CD4-positive, CD25-positive, alpha-beta regulatory T cell (primary cell): ENCODE data around the gene CNTNAP2. TPM values are rescaled to one million over a fixed set of nuclear protein-coding genes. Genes with fewer than 3 reads are reported as not detected.

Experiments
- ATAC-seq, 2 donors: fragments of 150-1000 bp; cut with Tn5 transposase; one replicate each; pipeline ENCODE4 v1.10.0; 2021; ENCODE audit warnings: low read depth in 2 of 2, moderate number of reproducible peaks in 2 of 2, moderate library complexity in 1 of 2
- DNase-seq, 3 donors: peaks; one replicate each; pipeline versions ENCODE4 v3.0.0 to v3.0.0-alpha.2; 2012 to 2022; ENCODE audit warnings: mixed read lengths in 1 of 3
- H3K27ac ChIP-seq: one replicate; pipeline ENCODE4 v1.7.0; 2013; ENCODE audit warnings: mild to moderate bottlenecking, low read length; ENCODE audit not compliant: insufficient read depth, poor library complexity, severe bottlenecking
- H3K27me3 ChIP-seq: one replicate; pipeline ENCODE4 v1.7.0; 2013; ENCODE audit warnings: low read length; ENCODE audit not compliant: control insufficient read depth, insufficient read depth
- H3K36me3 ChIP-seq: one replicate; pipeline ENCODE4 v1.7.0; 2013; ENCODE audit warnings: mild to moderate bottlenecking, low read length, moderate library complexity; ENCODE audit not compliant: control insufficient read depth, insufficient read depth
- H3K4me1 ChIP-seq: 2 replicates; pipeline ENCODE4 v1.7.0; 2013; ENCODE audit warnings: mild to moderate bottlenecking, low read length; ENCODE audit not compliant: insufficient read depth, control insufficient read depth, poor library complexity, severe bottlenecking
- H3K4me3 ChIP-seq: one replicate; pipeline ENCODE4 v1.7.0; 2013; ENCODE audit warnings: low read depth, mild to moderate bottlenecking, low read length, moderate library complexity
- H3K9me3 ChIP-seq, 2 experiments: 1 replicate in 1 of 2; 2 replicates in 1 of 2; pipeline ENCODE4 v1.7.0; 2013; ENCODE audit warnings: low read length in 2 of 2, mild to moderate bottlenecking in 1 of 2, moderate library complexity in 1 of 2; ENCODE audit not compliant: control insufficient read depth in 2 of 2
- H3K27ac Mint-ChIP-seq, 3 donors: one replicate each; pipeline ENCODE4 v1.8.0; 2020 to 2022; ENCODE audit warnings: mild to moderate bottlenecking in 3 of 3, mixed read lengths in 3 of 3, moderate library complexity in 2 of 3
- H3K27me3 Mint-ChIP-seq: one replicate; pipeline ENCODE4 v1.8.0; 2022; ENCODE audit warnings: mild to moderate bottlenecking, mixed read lengths
- H3K36me3 Mint-ChIP-seq: one replicate; pipeline ENCODE4 v1.8.0; 2020; ENCODE audit warnings: mixed read lengths
- H3K4me1 Mint-ChIP-seq, 4 donors: one replicate each; pipeline ENCODE4 v1.8.0; 2020 to 2022; ENCODE audit warnings: mixed read lengths in 4 of 4, mild to moderate bottlenecking in 1 of 4
- H3K4me3 Mint-ChIP-seq, 4 donors: one replicate each; pipeline ENCODE4 v1.8.0; 2020 to 2022; ENCODE audit warnings: mild to moderate bottlenecking in 4 of 4, mixed read lengths in 4 of 4, moderate library complexity in 3 of 4
- H3K9me3 Mint-ChIP-seq, 7 donors: one replicate each; pipeline ENCODE4 v1.8.0; 2020 to 2022; ENCODE audit warnings: mixed read lengths in 7 of 7, mild to moderate bottlenecking in 3 of 7, moderate library complexity in 2 of 7
- polyA plus RNA-seq, 4 donors: library from polyadenylated mRNA; unstranded; fragments of 300-500 nt; fragmentation: Illumina TruSeq; gene quantifications; one replicate each; pipeline ENCODE4 v1.2.3, GENCODE V29; 2021
- total RNA-seq: library from RNA; stranded (reverse); gene quantifications from one replicate; pipeline ENCODE4 v1.2.3, GENCODE V29; 2022

Gene CNTNAP2
- total and polyA plus RNA-seq, 5 donors from 2014 or later: 0.02 to 0.15 TPM; not detected in 3

DNA sequence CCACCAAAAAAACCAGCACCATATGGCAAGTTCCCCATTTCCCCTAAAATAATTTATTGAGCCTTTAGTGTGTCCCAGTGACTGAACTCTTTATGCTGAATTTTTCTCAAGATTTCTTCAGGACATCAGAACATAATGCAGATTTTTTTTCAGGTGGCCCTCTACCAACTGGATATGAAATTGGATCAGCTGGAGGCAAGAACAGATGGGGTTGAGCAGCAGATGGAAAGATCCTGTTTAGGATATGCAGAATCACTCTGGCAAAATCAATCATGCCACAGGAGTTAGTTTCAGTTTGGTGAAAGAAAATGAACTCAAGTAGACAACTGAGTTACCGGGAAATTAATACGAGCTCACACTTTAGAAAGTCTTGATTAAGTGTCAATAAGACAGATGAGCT, 1712.4 kb downstream of the CNTNAP2 start:
- Mint-ChIP-seq H3K9me3 (peaks cover 0 to 6% (median 3%) of the 10 kb centered on the region in 7 donors), H3K4me3 (no peak overlapping the region), H3K27ac (no peak overlapping the region), H3K4me1 (no peaks in the 10 kb centered on the region), H3K36me3 (no peaks in the 10 kb centered on the region), H3K27me3 (no peaks in the 10 kb centered on the region)
- H3K4me3 ChIP-seq: no peak overlapping the region
- H3K9me3 ChIP-seq: no peaks in the 10 kb centered on the region
- no peaks in the 10 kb centered on the region for H3K4me1 ChIP-seq
- H3K27me3 ChIP-seq: no peaks in the 10 kb centered on the region
- no peak for DNase-seq
- no peak overlapping the region for H3K27ac ChIP-seq
- no peak for ATAC-seq
- no peaks in the 10 kb centered on the region for H3K36me3 ChIP-seq

GRCh38 chr7:147833557-147833956, 1717.0 kb downstream of the CNTNAP2 start:
- DNase-seq: no peak

GRCh38 chr7:147833970-147834369, 1717.4 kb downstream of the CNTNAP2 start:
- peaks cover 0 to 1% of the 10 kb centered on the region in 2 experiments for H3K9me3 ChIP-seq
- no peaks in the 10 kb centered on the region for H3K4me1 Mint-ChIP-seq
- ATAC-seq: no peak
- H3K4me3 Mint-ChIP-seq: no peak overlapping the region
- H3K4me3 ChIP-seq: no peak overlapping the region
- no peak overlapping the region for H3K27ac Mint-ChIP-seq
- no peaks in the 10 kb centered on the region for H3K27me3 ChIP-seq
- H3K36me3 ChIP-seq: no peaks in the 10 kb centered on the region
- no peak for DNase-seq
- peaks cover 0 to 16% (median 12%) of the 10 kb centered on the region in 7 donors for H3K9me3 Mint-ChIP-seq
- no peak overlapping the region for H3K27ac ChIP-seq
- H3K27me3 Mint-ChIP-seq: peaks cover 5% of the 10 kb centered on the region
- H3K36me3 Mint-ChIP-seq: no peaks in the 10 kb centered on the region
- H3K4me1 ChIP-seq: no peaks in the 10 kb centered on the region

More at GRCh38 chr7:147833557-147833956, 1717.0 kb downstream of the CNTNAP2 start:
- no peaks in the 10 kb centered on the region for H3K27me3 ChIP-seq
- no peaks in the 10 kb centered on the region for H3K4me1 ChIP-seq
- no peak overlapping the region for H3K4me3 Mint-ChIP-seq
- no peaks in the 10 kb centered on the region for H3K4me1 Mint-ChIP-seq
- H3K27ac ChIP-seq: no peak overlapping the region
- no peaks in the 10 kb centered on the region for H3K36me3 ChIP-seq
- H3K4me3 ChIP-seq: no peak overlapping the region
- H3K27me3 Mint-ChIP-seq: peaks cover 5% of the 10 kb centered on the region
- no peaks in the 10 kb centered on the region for H3K9me3 ChIP-seq
- no peak overlapping the region for H3K27ac Mint-ChIP-seq
- H3K36me3 Mint-ChIP-seq: no peaks in the 10 kb centered on the region
- peaks cover 0 to 13% (median 10%) of the 10 kb centered on the region in 7 donors for H3K9me3 Mint-ChIP-seq
- no peak for ATAC-seq

DNA sequence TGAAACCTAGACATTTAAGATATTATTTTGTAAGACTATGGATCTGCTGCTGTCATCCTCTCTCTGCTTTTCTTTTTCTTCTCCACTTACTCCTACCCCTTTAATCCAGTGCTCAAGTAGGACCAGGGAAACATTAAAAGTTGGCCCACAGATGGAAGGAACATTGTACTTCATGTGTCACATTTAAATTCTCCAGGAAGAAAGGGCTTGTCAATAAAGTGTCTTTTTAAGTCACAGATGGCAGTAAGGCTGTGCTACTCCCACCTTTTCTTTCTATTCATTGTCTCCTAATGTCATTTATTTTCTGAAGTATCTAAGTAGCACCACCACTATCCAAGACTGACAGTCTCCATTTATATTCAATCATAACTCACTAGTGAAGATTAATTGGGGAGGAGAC, 1736.2 kb downstream of the CNTNAP2 start:
- ATAC-seq (no peak), DNase-seq (no peak)
- peaks cover 0 to 9% (median 3%) of the 10 kb centered on the region in 7 donors for H3K9me3 Mint-ChIP-seq

DNA sequence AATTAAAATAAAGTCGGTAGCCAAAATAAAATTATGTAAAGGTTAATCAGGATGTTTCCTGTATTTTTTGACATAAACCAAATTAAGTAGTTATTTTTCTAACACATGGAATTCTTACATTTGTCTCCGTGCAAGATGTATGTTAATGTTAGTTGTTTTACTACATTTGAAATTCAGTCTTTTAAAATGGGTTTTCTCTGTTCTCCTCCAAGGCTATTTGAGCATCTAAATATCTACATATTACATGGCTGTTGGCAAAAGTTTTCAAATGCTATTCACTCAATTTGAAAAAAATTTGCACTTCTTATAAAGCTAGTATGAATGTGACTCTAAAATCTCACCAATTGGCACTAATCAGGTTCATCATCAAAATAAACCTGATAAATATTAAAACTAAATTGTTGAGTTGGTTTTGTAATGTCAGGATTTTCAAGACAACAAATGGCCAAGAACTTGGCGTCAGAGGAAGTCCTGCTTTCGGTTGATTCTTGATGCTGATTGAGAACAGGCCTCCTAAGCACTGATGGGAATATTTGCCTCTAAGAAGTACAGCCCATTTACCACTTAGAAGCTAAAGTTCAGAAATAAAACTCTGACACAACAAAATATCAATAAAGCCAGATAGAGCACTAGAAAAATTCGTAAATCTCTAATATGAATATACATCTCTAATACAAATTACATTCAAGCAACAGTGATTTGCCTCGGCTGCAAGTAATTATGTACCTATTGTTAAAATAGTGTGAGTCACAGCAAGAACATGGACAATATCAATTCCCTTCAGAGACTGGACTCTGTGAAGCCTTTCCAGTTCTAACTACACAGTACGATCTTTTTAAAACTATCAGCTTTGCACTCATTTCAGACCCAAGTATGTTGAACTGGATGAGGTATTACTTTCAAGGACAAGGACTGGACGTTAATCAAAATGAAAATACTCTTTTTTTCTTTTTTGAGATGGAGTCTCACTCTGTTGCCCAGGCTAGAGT, 1740.8 kb downstream of the CNTNAP2 start:
- no peak overlapping the region for H3K4me3 Mint-ChIP-seq

More for the DNA sequence above, 1736.2 kb downstream of the CNTNAP2 start:
- peaks cover 0 to 7% of the 10 kb centered on the region in 2 experiments for H3K9me3 ChIP-seq
- H3K4me1 ChIP-seq: no peaks in the 10 kb centered on the region
- H3K27ac ChIP-seq: no peak overlapping the region
- Mint-ChIP-seq H3K27ac (no peak overlapping the region), H3K4me1 (no peaks in the 10 kb centered on the region), H3K27me3 (no peaks in the 10 kb centered on the region), H3K36me3 (no peaks in the 10 kb centered on the region), H3K4me3 (no peak overlapping the region)
- H3K4me3 ChIP-seq: no peak overlapping the region
- no peaks in the 10 kb centered on the region for H3K27me3 ChIP-seq
- H3K36me3 ChIP-seq: no peaks in the 10 kb centered on the region

GRCh38 chr7:147858421-147858820, 1741.8 kb downstream of the CNTNAP2 start:
- no peaks in the 10 kb centered on the region for H3K36me3 Mint-ChIP-seq
- H3K4me3 Mint-ChIP-seq: no peak overlapping the region
- no peaks in the 10 kb centered on the region for H3K27me3 Mint-ChIP-seq
- H3K4me1 Mint-ChIP-seq: no peaks in the 10 kb centered on the region
- Histone ChIP-seq H3K27me3 (no peaks in the 10 kb centered on the region), H3K27ac (no peak overlapping the region), H3K36me3 (no peaks in the 10 kb centered on the region), H3K9me3 (no peaks in the 10 kb centered on the region), H3K4me3 (no peak overlapping the region), H3K4me1 (no peaks in the 10 kb centered on the region)
- DNase-seq (no peak), ATAC-seq (no peak)
- peaks cover 0 to 12% (median 4%) of the 10 kb centered on the region in 7 donors for H3K9me3 Mint-ChIP-seq
- H3K27ac Mint-ChIP-seq: no peak overlapping the region

More for the DNA sequence above, 1740.8 kb downstream of the CNTNAP2 start:
- ATAC-seq (no peak), DNase-seq (no peak)
- no peak overlapping the region for H3K4me3 ChIP-seq
- Mint-ChIP-seq H3K27ac (no peak overlapping the region), H3K4me1 (no peaks in the 10 kb centered on the region), H3K9me3 (peaks cover 0 to 8% (median 4%) of the 10 kb centered on the region in 7 donors), H3K27me3 (no peaks in the 10 kb centered on the region), H3K36me3 (no peaks in the 10 kb centered on the region)
- no peaks in the 10 kb centered on the region for H3K4me1 ChIP-seq
- H3K9me3 ChIP-seq: no peaks in the 10 kb centered on the region
- H3K27me3 ChIP-seq: no peaks in the 10 kb centered on the region
- no peak overlapping the region for H3K27ac ChIP-seq
- no peaks in the 10 kb centered on the region for H3K36me3 ChIP-seq

- H3K36me3 ChIP-seq: no peaks in the 10 kb centered on the region
- Mint-ChIP-seq H3K4me1 (no peaks in the 10 kb centered on the region), H3K9me3 (peaks cover 0 to 12% (median 4%) of the 10 kb centered on the region in 7 donors), H3K27ac (no peak overlapping the region), H3K4me3 (no peak overlapping the region), H3K36me3 (no peaks in the 10 kb centered on the region), H3K27me3 (no peaks in the 10 kb centered on the region)
- DNase-seq: no peak
- ATAC-seq: no peak
- H3K9me3 ChIP-seq: no peaks in the 10 kb centered on the region
- no peak overlapping the region for H3K27ac ChIP-seq
- no peaks in the 10 kb centered on the region for H3K4me1 ChIP-seq
- no peaks in the 10 kb centered on the region for H3K27me3 ChIP-seq
- H3K4me3 ChIP-seq: no peak overlapping the region
Measured at GRCh38 chr7:147859033-147859432, 1742.4 kb downstream of the CNTNAP2 start.
